H9 (cell line): Measurements from ENCODE around the gene FYN. TPM values are rescaled to one million over a fixed set of nuclear protein-coding genes. Genes with fewer than 3 reads are reported as not detected.

Experiments used
- DNase-seq: peaks from one replicate; pipeline ENCODE4 v3.0.0-alpha.2; 2017
- H2AFZ ChIP-seq: one replicate; pipeline ENCODE4 v1.6.1; 2013; ENCODE audit warnings: mild to moderate bottlenecking, low read length, control low read depth, moderate library complexity
- H2AK5ac ChIP-seq: 2 replicates; pipeline ENCODE4 v1.6.1; 2013; ENCODE audit warnings: low read length, control low read depth, mixed read lengths; ENCODE audit not compliant: insufficient read length
- H2BK120ac ChIP-seq: one replicate; pipeline ENCODE4 v1.6.1; 2013; ENCODE audit warnings: low read depth, mild to moderate bottlenecking, low read length, control low read depth, inconsistent platforms; ENCODE audit not compliant: poor library complexity, severe bottlenecking
- H2BK12ac ChIP-seq: 2 replicates; pipeline ENCODE4 v1.6.1; 2013; ENCODE audit warnings: low read length, control low read depth, mixed read lengths, low read depth; ENCODE audit not compliant: insufficient read length
- H2BK15ac ChIP-seq: 2 replicates; pipeline ENCODE4 v1.6.1; 2013; ENCODE audit warnings: low read depth, low read length, control low read depth
- H2BK20ac ChIP-seq: one replicate; pipeline ENCODE4 v1.6.1; 2013; ENCODE audit warnings: low read depth, mild to moderate bottlenecking, low read length, control low read depth, inconsistent platforms; ENCODE audit not compliant: poor library complexity, severe bottlenecking
- H2BK5ac ChIP-seq: 2 replicates; pipeline ENCODE4 v1.6.1; 2013; ENCODE audit warnings: low read length, control low read depth, mixed read lengths; ENCODE audit not compliant: insufficient read length
- H3K14ac ChIP-seq: 2 replicates; pipeline ENCODE4 v1.6.1; 2013; ENCODE audit warnings: low read length, control low read depth; ENCODE audit not compliant: insufficient read depth
- H3K18ac ChIP-seq: 2 replicates; pipeline ENCODE4 v1.6.1; 2013; ENCODE audit warnings: low read depth, mild to moderate bottlenecking, mixed read lengths, low read length, control low read depth; ENCODE audit not compliant: insufficient read length
- H3K23ac ChIP-seq: 2 replicates; pipeline ENCODE4 v1.6.1; 2013; ENCODE audit warnings: low read length, control low read depth, mixed read lengths, low read depth; ENCODE audit not compliant: insufficient read length
- H3K23me2 ChIP-seq: 2 replicates; pipeline ENCODE4 v1.6.1; 2013; ENCODE audit warnings: low read depth, mild to moderate bottlenecking, mixed read lengths, low read length, control low read depth; ENCODE audit not compliant: insufficient read length, poor library complexity, severe bottlenecking
- H3K27ac ChIP-seq: 2 replicates; pipeline ENCODE4 v1.5.1; 2013; ENCODE audit warnings: low read length, control low read depth, mixed read lengths, low read depth; ENCODE audit not compliant: insufficient read length
- H3K27me3 ChIP-seq: 2 replicates; pipeline ENCODE4 v1.6.1; 2013; ENCODE audit warnings: low read length, control low read depth, inconsistent platforms; ENCODE audit not compliant: insufficient read depth
- H3K4ac ChIP-seq: 2 replicates; pipeline ENCODE4 v1.6.1; 2013; ENCODE audit warnings: low read depth, mild to moderate bottlenecking, control low read depth, inconsistent platforms, low read length, moderate library complexity
- H3K4me1 ChIP-seq: 2 replicates; pipeline ENCODE4 v1.6.1; 2013; ENCODE audit warnings: low read length, control low read depth, inconsistent platforms; ENCODE audit not compliant: insufficient read depth
- H3K4me2 ChIP-seq: 2 replicates; pipeline ENCODE4 v1.6.1; 2013; ENCODE audit warnings: low read length, control low read depth, mixed read lengths; ENCODE audit not compliant: insufficient read length, insufficient read depth
- H3K56ac ChIP-seq: 2 replicates; pipeline ENCODE4 v1.6.1; 2013; ENCODE audit warnings: low read depth, mild to moderate bottlenecking, mixed read lengths, low read length, control low read depth; ENCODE audit not compliant: insufficient read length
- H3K79me1 ChIP-seq: 2 replicates; pipeline ENCODE4 v1.6.1; 2013; ENCODE audit warnings: low read depth, mild to moderate bottlenecking, moderate library complexity, low read length, control low read depth, inconsistent platforms; ENCODE audit not compliant: insufficient read depth, poor library complexity, severe bottlenecking
- H3K79me2 ChIP-seq: 2 replicates; pipeline ENCODE4 v1.6.1; 2013; ENCODE audit warnings: low read length, control low read depth, inconsistent platforms; ENCODE audit not compliant: insufficient read depth
- H3K9ac ChIP-seq: 2 replicates; pipeline ENCODE4 v1.6.1; 2013; ENCODE audit warnings: low read length, control low read depth, mixed read lengths; ENCODE audit not compliant: insufficient read length; ENCODE audit errors: extremely low read depth
- H3K9me3 ChIP-seq: one replicate; pipeline ENCODE4 v1.6.1; 2013; ENCODE audit warnings: low read depth, low read length, inconsistent platforms; ENCODE audit not compliant: control insufficient read depth
- H3T11ph ChIP-seq: one replicate; pipeline ENCODE4 v1.6.1; 2013; ENCODE audit warnings: mild to moderate bottlenecking, low read length, control low read depth, inconsistent platforms
- H4K20me1 ChIP-seq: one replicate; pipeline ENCODE4 v1.6.1; 2013; ENCODE audit not compliant: control insufficient read depth, insufficient read length, insufficient read depth
- H4K5ac ChIP-seq: 2 replicates; pipeline ENCODE4 v1.6.1; 2013; ENCODE audit warnings: low read depth, mild to moderate bottlenecking, mixed read lengths, low read length, control low read depth; ENCODE audit not compliant: insufficient read length
- H4K8ac ChIP-seq: replicated peaks from 2 replicates; pipeline ENCODE4 v1.6.1; 2013; ENCODE audit warnings: low read length, control low read depth, mixed read lengths, low read depth; ENCODE audit not compliant: insufficient read length
- H4K91ac ChIP-seq: 2 replicates; pipeline ENCODE4 v1.6.1; 2013; ENCODE audit warnings: low read depth, mild to moderate bottlenecking, moderate library complexity, mixed read lengths, low read length, control low read depth; ENCODE audit not compliant: insufficient read length
- H3K27ac Mint-ChIP-seq, 3 experiments: 2 replicates in 2 of 3; 3 replicates in 1 of 3; pipeline ENCODE4 v1.8.0; 2020 to 2021; ENCODE audit warnings: mixed read lengths in 3 of 3, mild to moderate bottlenecking in 1 of 3, moderate library complexity in 1 of 3
- H3K27me3 Mint-ChIP-seq: 2 replicates; pipeline ENCODE4 v1.8.0; 2021; ENCODE audit warnings: low read depth, mild to moderate bottlenecking, moderate library complexity, mixed read lengths
- H3K36me3 Mint-ChIP-seq, 3 experiments: 2 replicates in 2 of 3; 3 replicates in 1 of 3; pipeline ENCODE4 v1.8.0; 2020 to 2021; ENCODE audit warnings: low read depth in 3 of 3, mixed read lengths in 3 of 3; ENCODE audit not compliant: insufficient read depth in 1 of 3
- H3K4me1 Mint-ChIP-seq, 2 experiments: 2 replicates each; pipeline ENCODE4 v1.8.0; 2020; ENCODE audit warnings: mixed read lengths in 2 of 2
- H3K4me3 Mint-ChIP-seq, 2 experiments: 2 replicates in 1 of 2; 3 replicates in 1 of 2; pipeline ENCODE4 v1.8.0; 2020 to 2021; ENCODE audit warnings: mild to moderate bottlenecking in 2 of 2, mixed read lengths in 2 of 2, moderate library complexity in 1 of 2
- H3K9me3 Mint-ChIP-seq, 2 experiments: 2 replicates in 1 of 2; 3 replicates in 1 of 2; pipeline ENCODE4 v1.8.0; 2020; ENCODE audit warnings: mild to moderate bottlenecking in 2 of 2, mixed read lengths in 2 of 2, moderate library complexity in 1 of 2
- WGBS: extraction: QIAGEN DNeasy Blood & Tissue Kit; methylation state at CpG from one replicate; pipeline ENCODE4 v1.1.7; 2013; ENCODE audit warnings: missing lambda C conversion rate, low lambda C conversion rate, mixed read lengths; ENCODE audit not compliant: insufficient read length; ENCODE audit errors: extremely low coverage; 5-methylcytosine and 5-hydroxymethylcytosine counted together
- total RNA-seq: library from RNA; stranded (reverse); gene quantifications from 2 replicates; pipeline ENCODE4 v1.2.1, GENCODE V29; 2021
- TF ChIP-seq, protein P1 (sequence below): fragments of 200-600 bp; sonication (generic); conservative IDR thresholded peaks from 3 replicates; pipeline ENCODE4 v1.8.0; 2021; ENCODE audit warnings: antibody characterized with exemption, mild to moderate bottlenecking

Gene FYN
- total RNA-seq, 1 experiment from 2014 or later: 64.8 TPM

DNA sequence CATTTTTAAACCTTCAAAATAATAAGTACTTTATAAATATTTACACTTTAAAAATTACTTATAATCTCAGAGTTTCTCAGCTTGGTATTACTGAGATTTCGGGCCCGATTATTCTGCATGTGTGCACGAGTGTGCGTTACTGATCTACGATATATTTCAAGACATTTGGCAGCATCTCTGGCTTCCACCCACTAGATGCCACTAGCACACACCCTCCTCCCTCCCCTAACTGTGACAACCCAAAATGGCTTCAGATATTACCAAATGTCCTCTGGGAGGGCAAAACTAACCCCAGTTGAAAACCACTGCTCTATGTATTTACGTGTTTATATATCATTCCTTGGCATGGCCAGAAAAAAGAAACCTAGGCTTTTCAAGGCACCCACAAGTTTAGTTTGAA lies 95.9 kb downstream of the FYN start:
- no peak overlapping the region for H3K56ac ChIP-seq
- WGBS: no CpG with 5 or more reads among the region's 6 CpGs
- no peaks in the 10 kb centered on the region for H3K79me1 ChIP-seq
- H3K79me2 ChIP-seq: no peaks in the 10 kb centered on the region
- no peak overlapping the region for H4K8ac ChIP-seq
- Mint-ChIP-seq H3K36me3 (no peaks in the 10 kb centered on the region; a peak in 1 of 7 replicates), H3K9me3 (no peaks in the 10 kb centered on the region), H3K4me1 (peaks cover 0 to 17% of the 10 kb centered on the region in 2 experiments; a peak in 2 of 4 replicates), H3K4me3 (no peak overlapping the region), H3K27me3 (no peaks in the 10 kb centered on the region), H3K27ac (no peak overlapping the region; a peak in 1 of 7 replicates)
- H3K23me2 ChIP-seq: no peaks in the 10 kb centered on the region
- H3K9me3 ChIP-seq: no peaks in the 10 kb centered on the region
- no peak overlapping the region for H2BK20ac ChIP-seq
- H3K27ac ChIP-seq: no peak overlapping the region
- H3K14ac ChIP-seq: no peak overlapping the region
- H3K27me3 ChIP-seq: no peaks in the 10 kb centered on the region
- no peak overlapping the region for H3T11ph ChIP-seq
- no peak overlapping the region for H3K4me2 ChIP-seq
- H2BK120ac ChIP-seq: no peak overlapping the region
- H2AFZ ChIP-seq: no peak overlapping the region
- no peak overlapping the region for H2BK12ac ChIP-seq
- H3K23ac ChIP-seq: no peak overlapping the region
- H3K4me1 ChIP-seq: no peaks in the 10 kb centered on the region
- no peak overlapping the region for H2BK15ac ChIP-seq
- no peak overlapping the region for H3K9ac ChIP-seq
- TF ChIP-seq, protein P1, sequence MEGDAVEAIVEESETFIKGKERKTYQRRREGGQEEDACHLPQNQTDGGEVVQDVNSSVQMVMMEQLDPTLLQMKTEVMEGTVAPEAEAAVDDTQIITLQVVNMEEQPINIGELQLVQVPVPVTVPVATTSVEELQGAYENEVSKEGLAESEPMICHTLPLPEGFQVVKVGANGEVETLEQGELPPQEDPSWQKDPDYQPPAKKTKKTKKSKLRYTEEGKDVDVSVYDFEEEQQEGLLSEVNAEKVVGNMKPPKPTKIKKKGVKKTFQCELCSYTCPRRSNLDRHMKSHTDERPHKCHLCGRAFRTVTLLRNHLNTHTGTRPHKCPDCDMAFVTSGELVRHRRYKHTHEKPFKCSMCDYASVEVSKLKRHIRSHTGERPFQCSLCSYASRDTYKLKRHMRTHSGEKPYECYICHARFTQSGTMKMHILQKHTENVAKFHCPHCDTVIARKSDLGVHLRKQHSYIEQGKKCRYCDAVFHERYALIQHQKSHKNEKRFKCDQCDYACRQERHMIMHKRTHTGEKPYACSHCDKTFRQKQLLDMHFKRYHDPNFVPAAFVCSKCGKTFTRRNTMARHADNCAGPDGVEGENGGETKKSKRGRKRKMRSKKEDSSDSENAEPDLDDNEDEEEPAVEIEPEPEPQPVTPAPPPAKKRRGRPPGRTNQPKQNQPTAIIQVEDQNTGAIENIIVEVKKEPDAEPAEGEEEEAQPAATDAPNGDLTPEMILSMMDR: no peak; the same call in 2 of the 3 replicates
- H3K18ac ChIP-seq: no peak overlapping the region
- no peak overlapping the region for H4K5ac ChIP-seq
- no peak overlapping the region for H4K91ac ChIP-seq
- H4K20me1 ChIP-seq: no peaks in the 10 kb centered on the region
- H3K4ac ChIP-seq: no peak overlapping the region
- no peak for DNase-seq
- no peak overlapping the region for H2BK5ac ChIP-seq
- H2AK5ac ChIP-seq: no peak overlapping the region
